Retinal pigment epithelial cell (primary cell): ENCODE data around the gene ADAT2.

ENCODE experiments used
- DNase-seq: peaks from one replicate; pipeline ENCODE4 v3.0.0-alpha.2; 2010; ENCODE audit warnings: low read depth
- H3K4me3 ChIP-seq: 2 replicates; pipeline ENCODE4 v1.5.1; 2011; ENCODE audit warnings: mild to moderate bottlenecking, low read length, control low read depth, moderate library complexity
- TF ChIP-seq, protein P1 (sequence below): conservative IDR thresholded peaks from 2 replicates; pipeline ENCODE4 v1.5.1; 2011; ENCODE audit warnings: low read depth, low read length, control low read depth, inconsistent platforms

ADAT2 gene

DNA sequence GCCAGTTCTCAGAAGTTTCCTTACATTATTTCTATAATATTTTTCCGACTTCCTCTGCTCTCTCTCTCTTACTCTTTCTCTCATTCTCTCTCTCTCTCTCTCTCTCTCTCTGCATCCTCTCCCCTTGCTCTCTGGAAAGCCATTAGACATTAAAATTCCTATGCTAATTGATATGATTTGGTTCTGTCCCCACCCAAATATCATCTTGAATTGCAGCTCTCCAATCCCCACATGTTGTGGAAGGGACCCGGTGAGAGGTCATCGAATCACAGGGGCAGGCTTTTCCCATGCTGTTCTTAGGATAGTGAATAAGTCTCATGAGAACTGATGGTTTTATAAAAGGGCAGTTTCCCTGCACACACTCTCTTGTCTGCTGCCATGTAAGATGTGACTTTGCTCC is 74.1 kb downstream of the ADAT2 start:
- H3K4me3 ChIP-seq: no peak overlapping the region
- no peak for DNase-seq
- TF ChIP-seq, protein P1, sequence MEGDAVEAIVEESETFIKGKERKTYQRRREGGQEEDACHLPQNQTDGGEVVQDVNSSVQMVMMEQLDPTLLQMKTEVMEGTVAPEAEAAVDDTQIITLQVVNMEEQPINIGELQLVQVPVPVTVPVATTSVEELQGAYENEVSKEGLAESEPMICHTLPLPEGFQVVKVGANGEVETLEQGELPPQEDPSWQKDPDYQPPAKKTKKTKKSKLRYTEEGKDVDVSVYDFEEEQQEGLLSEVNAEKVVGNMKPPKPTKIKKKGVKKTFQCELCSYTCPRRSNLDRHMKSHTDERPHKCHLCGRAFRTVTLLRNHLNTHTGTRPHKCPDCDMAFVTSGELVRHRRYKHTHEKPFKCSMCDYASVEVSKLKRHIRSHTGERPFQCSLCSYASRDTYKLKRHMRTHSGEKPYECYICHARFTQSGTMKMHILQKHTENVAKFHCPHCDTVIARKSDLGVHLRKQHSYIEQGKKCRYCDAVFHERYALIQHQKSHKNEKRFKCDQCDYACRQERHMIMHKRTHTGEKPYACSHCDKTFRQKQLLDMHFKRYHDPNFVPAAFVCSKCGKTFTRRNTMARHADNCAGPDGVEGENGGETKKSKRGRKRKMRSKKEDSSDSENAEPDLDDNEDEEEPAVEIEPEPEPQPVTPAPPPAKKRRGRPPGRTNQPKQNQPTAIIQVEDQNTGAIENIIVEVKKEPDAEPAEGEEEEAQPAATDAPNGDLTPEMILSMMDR: no peak

GRCh38 chr6:143375022-143375585 is 75.4 kb downstream of the ADAT2 start:
- TF ChIP-seq, protein P1: no peak
- no peak overlapping the region for H3K4me3 ChIP-seq
- DNase-seq: no peak

DNA sequence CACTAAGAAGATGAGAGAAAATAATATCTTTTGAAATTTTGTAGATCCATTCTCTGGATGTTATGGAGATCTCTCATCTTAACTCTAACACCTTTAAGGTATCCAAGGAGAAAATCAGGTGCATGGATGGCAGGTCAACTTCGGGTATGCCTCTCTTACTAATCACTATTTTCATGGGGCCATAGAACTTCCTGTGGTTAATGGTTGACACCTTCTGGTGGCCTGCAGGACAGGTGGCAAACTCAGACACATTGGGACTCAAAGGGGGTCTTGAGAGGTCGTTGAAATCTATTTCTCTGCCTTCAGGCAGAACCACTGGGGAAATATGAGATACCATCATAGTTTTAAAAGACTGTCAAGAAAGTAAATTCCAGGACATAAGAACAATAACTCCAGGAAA is 76.5 kb downstream of the ADAT2 start:
- H3K4me3 ChIP-seq: no peak overlapping the region
- DNase-seq: no peak
- TF ChIP-seq, protein P1: no peak
